K562 (cell line): Measurements from ENCODE around the gene BDH1. TPM values are rescaled to one million over a fixed set of nuclear protein-coding genes. Genes with fewer than 3 reads are reported as not detected.

Experiments
- RERE ChIP-seq: sonication (generic); formaldehyde crosslinking; IDR thresholded peaks from 2 replicates; pipeline ENCODE4 v1.8.0; 2023; ENCODE audit warnings: missing genetic modification reagents, mild to moderate bottlenecking, borderline replicate concordance
- ZNF277 ChIP-seq: fragments of 250-450 bp; sonication (Bioruptor Pico); IDR thresholded peaks from 2 replicates; pipeline ENCODE4 v1.8.0; 2022; ENCODE audit warnings: inconsistent platforms, mild to moderate bottlenecking, moderate library complexity, borderline replicate concordance
- ZNF431 ChIP-seq: sonication (generic); formaldehyde crosslinking; IDR thresholded peaks from 2 replicates; pipeline ENCODE4 v1.8.0; 2022; ENCODE audit warnings: mild to moderate bottlenecking, missing genetic modification reagents
- polyA plus RNA-seq, 8 experiments: library from polyadenylated mRNA; depleted of rRNA in 4 of 8; stranded (reverse) in 5 of 8; unstranded in 3 of 8; fragments of >200 nt; fragmentation: Nextera tagmentation in 2 of 8; fragmentation: Illumina TruSeq in 1 of 8; extraction: Ambion mirVana in 2 of 8; extraction: Trizol in 1 of 8; gene quantifications; 2 replicates each; pipeline versions ENCODE4 v1.2.1 to v1.2.3, GENCODE V29; 2011 to 2014; ENCODE audit warnings: inconsistent platforms in 1 of 8, missing spikeins in 1 of 8
- total RNA-seq, 7 experiments: library from RNA; depleted of rRNA in 6 of 7; stranded (reverse); fragments of >200 nt in 6 of 7; fragmentation: Illumina TruSeq in 2 of 7; extraction: Trizol in 2 of 7; gene quantifications; 2 replicates each; pipeline versions ENCODE4 v1.2.1 to v1.2.3, GENCODE V29; 2011 to 2021; ENCODE audit warnings: low replicate concordance in 1 of 7
- TF ChIP-seq, protein P1 (sequence below): fragments of 250-450 bp; sonication (Bioruptor Pico); IDR thresholded peaks from 2 replicates; pipeline ENCODE4 v1.4.0; 2020; ENCODE audit warnings: mild to moderate bottlenecking, moderate library complexity, borderline replicate concordance

BDH1 gene
- total and polyA plus RNA-seq, 9 of the 15 experiments (the other 6 are each of a cell fraction or from before 2014, with no cell fraction given) = 0.07 to 0.89 (median 0.12) TPM; not detected in 3

DNA sequence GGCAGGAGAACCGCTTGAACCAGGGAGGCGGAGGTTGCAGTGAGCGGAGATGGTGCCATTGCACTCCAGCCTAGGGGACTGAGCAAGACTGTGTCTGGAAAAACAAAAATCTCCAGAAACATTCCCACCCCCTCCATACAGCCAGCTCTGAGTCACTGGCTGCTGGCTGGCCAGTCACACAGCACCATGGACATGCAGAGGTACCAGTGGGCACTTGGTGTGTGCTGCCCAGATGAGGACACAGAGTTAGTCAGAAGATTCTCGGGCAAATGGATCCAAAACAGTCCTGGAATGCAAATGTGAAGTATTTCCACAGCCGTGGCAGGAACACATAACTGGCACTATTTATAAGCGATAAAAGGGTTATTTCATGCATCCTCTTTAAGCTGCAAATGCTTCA, 44.6 kb downstream of the BDH1 start (continued):
- TF ChIP-seq RERE (CRISPR knock-in tag) = no peak
- no peak for TF ChIP-seq ZNF277 (CRISPR knock-in tag)
- TF ChIP-seq, protein P1, sequence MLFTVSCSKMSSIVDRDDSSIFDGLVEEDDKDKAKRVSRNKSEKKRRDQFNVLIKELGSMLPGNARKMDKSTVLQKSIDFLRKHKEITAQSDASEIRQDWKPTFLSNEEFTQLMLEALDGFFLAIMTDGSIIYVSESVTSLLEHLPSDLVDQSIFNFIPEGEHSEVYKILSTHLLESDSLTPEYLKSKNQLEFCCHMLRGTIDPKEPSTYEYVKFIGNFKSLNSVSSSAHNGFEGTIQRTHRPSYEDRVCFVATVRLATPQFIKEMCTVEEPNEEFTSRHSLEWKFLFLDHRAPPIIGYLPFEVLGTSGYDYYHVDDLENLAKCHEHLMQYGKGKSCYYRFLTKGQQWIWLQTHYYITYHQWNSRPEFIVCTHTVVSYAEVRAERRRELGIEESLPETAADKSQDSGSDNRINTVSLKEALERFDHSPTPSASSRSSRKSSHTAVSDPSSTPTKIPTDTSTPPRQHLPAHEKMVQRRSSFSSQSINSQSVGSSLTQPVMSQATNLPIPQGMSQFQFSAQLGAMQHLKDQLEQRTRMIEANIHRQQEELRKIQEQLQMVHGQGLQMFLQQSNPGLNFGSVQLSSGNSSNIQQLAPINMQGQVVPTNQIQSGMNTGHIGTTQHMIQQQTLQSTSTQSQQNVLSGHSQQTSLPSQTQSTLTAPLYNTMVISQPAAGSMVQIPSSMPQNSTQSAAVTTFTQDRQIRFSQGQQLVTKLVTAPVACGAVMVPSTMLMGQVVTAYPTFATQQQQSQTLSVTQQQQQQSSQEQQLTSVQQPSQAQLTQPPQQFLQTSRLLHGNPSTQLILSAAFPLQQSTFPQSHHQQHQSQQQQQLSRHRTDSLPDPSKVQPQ = no peak
- TF ChIP-seq ZNF431 (CRISPR knock-in tag) = no peak
